H1 (cell line): Measurements from ENCODE around the gene NEGR1.

Experiments used
- CTCF ChIP-seq, 3 experiments: IDR thresholded peaks; 1 replicate in 2 of 3; 2 replicates in 1 of 3; pipeline versions ENCODE4 v1.5.1 to v1.6.1; 2011; ENCODE audit warnings: low read length in 3 of 3, mild to moderate bottlenecking in 3 of 3, inconsistent platforms in 2 of 3, low read depth in 1 of 3, moderate library complexity in 1 of 3; ENCODE audit not compliant: insufficient read depth in 1 of 3; ENCODE audit errors: control extremely low read depth in 1 of 3
- EZH2 ChIP-seq: fragments of 200-600 bp; sonication (generic); IDR thresholded peaks from 2 replicates; pipeline ENCODE4 v1.7.1; 2012; ENCODE audit warnings: low read depth, mild to moderate bottlenecking, moderate library complexity, low read length, inconsistent platforms; ENCODE audit not compliant: severe bottlenecking
- PHF8 ChIP-seq: fragments of 200-600 bp; sonication (generic); conservative IDR thresholded peaks from 2 replicates; pipeline ENCODE4 v1.7.1; 2012; ENCODE audit warnings: low read depth, mild to moderate bottlenecking, inconsistent platforms, low read length, moderate library complexity
- TAF1 ChIP-seq: IDR thresholded peaks from 2 replicates; pipeline ENCODE4 v1.6.1; 2011; ENCODE audit warnings: mild to moderate bottlenecking, low read depth, low read length

GRCh38 chr1:72015006-72015405 is 267.3 kb downstream of the NEGR1 start:
- TF ChIP-seq TAF1 (no peak), EZH2 (no peak), CTCF (IDR thresholded peaks at IDR 0.05; ENCODE audit: control extremely low read depth in 1 of 3, insufficient read depth in 1 of 3, low read depth in 1 of 3, low read length in 3 of 3) (no peak), PHF8 (no peak)
